ENCODE data around the gene PER3. TPM values are rescaled to one million over a fixed set of nuclear protein-coding genes. Genes with fewer than 3 reads are reported as not detected.

The PER3 gene
- total RNA-seq, 4 donors from 2014 or later: 6.7 to 21.0 (median 8.9) TPM

DNA sequence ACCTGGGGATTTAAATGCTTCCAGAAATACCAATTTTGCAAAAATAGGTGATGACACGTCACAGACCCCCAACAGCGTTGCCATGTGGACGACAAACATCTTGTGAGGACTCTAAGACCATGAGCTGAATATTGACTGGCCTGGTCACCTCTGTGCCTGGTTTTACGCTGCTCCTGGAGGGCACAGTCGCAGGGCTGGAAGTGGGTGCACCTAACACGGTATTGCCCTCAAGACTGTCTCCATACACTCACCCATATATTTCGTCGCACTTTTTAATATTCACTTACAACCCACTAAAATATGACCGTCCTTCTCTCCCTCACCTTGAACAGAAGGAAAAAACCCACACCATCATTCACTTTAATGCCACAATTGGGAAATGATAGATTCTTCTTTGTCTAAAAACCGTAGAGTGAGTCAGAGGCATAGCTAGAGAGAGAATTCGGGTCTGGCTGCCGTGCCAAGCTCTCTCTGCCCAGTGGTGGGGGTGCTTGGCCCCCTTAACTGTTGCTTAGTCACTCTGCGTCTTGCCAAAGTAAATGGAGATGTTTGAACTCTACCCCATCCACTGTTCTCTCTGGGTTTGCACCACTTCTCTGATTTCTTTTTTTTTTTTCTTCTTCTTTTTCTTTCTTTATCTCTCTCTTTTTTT is 109.6 kb downstream of the PER3 start:
- Histone ChIP-seq H3K9me3 (no peaks in the 10 kb centered on the region), H3K27ac (no peak overlapping the region), H3K4me3 (no peak overlapping the region), H3K27me3 (peaks cover 0 to 18% (median 0%) of the 10 kb centered on the region in 4 donors), H3K4me1 (no peaks in the 10 kb centered on the region), H3K36me3 (no peaks in the 10 kb centered on the region)
- 57 to 65% methylated on average over 13 of the region's 13 CpGs for WGBS, 2 donors
- DNase-seq: no peak
- intact Hi-C loops (cut with DNase I): no loop called here
- TF ChIP-seq, protein P1, sequence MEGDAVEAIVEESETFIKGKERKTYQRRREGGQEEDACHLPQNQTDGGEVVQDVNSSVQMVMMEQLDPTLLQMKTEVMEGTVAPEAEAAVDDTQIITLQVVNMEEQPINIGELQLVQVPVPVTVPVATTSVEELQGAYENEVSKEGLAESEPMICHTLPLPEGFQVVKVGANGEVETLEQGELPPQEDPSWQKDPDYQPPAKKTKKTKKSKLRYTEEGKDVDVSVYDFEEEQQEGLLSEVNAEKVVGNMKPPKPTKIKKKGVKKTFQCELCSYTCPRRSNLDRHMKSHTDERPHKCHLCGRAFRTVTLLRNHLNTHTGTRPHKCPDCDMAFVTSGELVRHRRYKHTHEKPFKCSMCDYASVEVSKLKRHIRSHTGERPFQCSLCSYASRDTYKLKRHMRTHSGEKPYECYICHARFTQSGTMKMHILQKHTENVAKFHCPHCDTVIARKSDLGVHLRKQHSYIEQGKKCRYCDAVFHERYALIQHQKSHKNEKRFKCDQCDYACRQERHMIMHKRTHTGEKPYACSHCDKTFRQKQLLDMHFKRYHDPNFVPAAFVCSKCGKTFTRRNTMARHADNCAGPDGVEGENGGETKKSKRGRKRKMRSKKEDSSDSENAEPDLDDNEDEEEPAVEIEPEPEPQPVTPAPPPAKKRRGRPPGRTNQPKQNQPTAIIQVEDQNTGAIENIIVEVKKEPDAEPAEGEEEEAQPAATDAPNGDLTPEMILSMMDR (IDR thresholded peaks at IDR 0.05): no peak
- no peak for TF ChIP-seq POLR2A (IDR thresholded peaks at IDR 0.05)

Other genes starting within 250 kb of the PER3 start
- 10 to 100 TPM; 55.8 to 94.6 (median 75.4) TPM for gene VAMP3, start 13.0 kb upstream of the PER3 start, total RNA-seq
- not detected for gene UTS2, start 68.8 kb downstream of the PER3 start, total RNA-seq
- under 1 TPM in 2 of 4 donors, not detected in 2; 0.15 to 0.19 TPM for gene TNFRSF9, start 156.5 kb downstream of the PER3 start, total RNA-seq
- 100 to 1,000 TPM in 3 of 4 donors, 10 to 100 TPM in 1; 93.9 to 156 (median 129) TPM for gene PARK7, start 177.4 kb downstream of the PER3 start, total RNA-seq
- 10 to 100 TPM; 23.3 to 95.9 (median 49.3) TPM for gene ERRFI1, start 242.0 kb downstream of the PER3 start, total RNA-seq

Measured in esophagus squamous epithelium (tissue), 5 donors.